Neuron (in vitro differentiated cells): ENCODE measurements around the gene DIO3.

Experiments
- H2AFZ ChIP-seq: one replicate; pipeline ENCODE4 v1.6.1; 2013; ENCODE audit warnings: low read depth, mild to moderate bottlenecking, inconsistent platforms, low read length, moderate library complexity
- H3K27me3 ChIP-seq: one replicate; pipeline ENCODE4 v1.6.1; 2013; ENCODE audit warnings: low read length; ENCODE audit not compliant: insufficient read depth
- H3K36me3 ChIP-seq: one replicate; pipeline ENCODE4 v1.6.1; 2013; ENCODE audit warnings: low read length; ENCODE audit not compliant: insufficient read depth
- H3K4me1 ChIP-seq: one replicate; pipeline ENCODE4 v1.6.1; 2013; ENCODE audit warnings: low read length; ENCODE audit not compliant: insufficient read depth
- H3K4me3 ChIP-seq: 2 replicates; pipeline ENCODE4 v1.5.1; 2013; ENCODE audit warnings: mild to moderate bottlenecking, low read length, moderate library complexity
- H3K9me3 ChIP-seq: one replicate; pipeline ENCODE4 v1.6.1; 2013; ENCODE audit warnings: low read length

The DIO3 gene

GRCh38 chr14:101584055-101584859 lies 23.0 kb downstream of the DIO3 start:
- Histone ChIP-seq H3K36me3 (no peaks in the 10 kb centered on the region), H3K4me3 (no peak overlapping the region), H2AFZ (no peak overlapping the region), H3K4me1 (peaks cover 8% of the 10 kb centered on the region), H3K9me3 (no peaks in the 10 kb centered on the region), H3K27me3 (no peaks in the 10 kb centered on the region)

GRCh38 chr14:101585211-101585610 lies 23.9 kb downstream of the DIO3 start:
- Histone ChIP-seq H3K4me3 (no peak overlapping the region), H3K27me3 (no peaks in the 10 kb centered on the region), H3K36me3 (no peaks in the 10 kb centered on the region), H2AFZ (no peak overlapping the region), H3K9me3 (no peaks in the 10 kb centered on the region), H3K4me1 (peaks cover 8% of the 10 kb centered on the region)

GRCh38 chr14:101586531-101587430 lies 25.5 kb downstream of the DIO3 start:
- Histone ChIP-seq H3K9me3 (no peaks in the 10 kb centered on the region), H2AFZ (no peak overlapping the region), H3K27me3 (no peaks in the 10 kb centered on the region), H3K4me1 (peaks cover 8% of the 10 kb centered on the region), H3K36me3 (no peaks in the 10 kb centered on the region), H3K4me3 (no peak overlapping the region)

GRCh38 chr14:101587441-101587911 lies 26.2 kb downstream of the DIO3 start:
- no peaks in the 10 kb centered on the region for H3K36me3 ChIP-seq
- no peaks in the 10 kb centered on the region for H3K9me3 ChIP-seq
- no peak overlapping the region for H2AFZ ChIP-seq
- peaks cover 8% of the 10 kb centered on the region for H3K4me1 ChIP-seq
- no peaks in the 10 kb centered on the region for H3K27me3 ChIP-seq
- H3K4me3 ChIP-seq: no peak overlapping the region

- Histone ChIP-seq H3K27me3 (no peaks in the 10 kb centered on the region), H3K4me3 (no peak overlapping the region), H3K36me3 (no peaks in the 10 kb centered on the region), H3K9me3 (no peaks in the 10 kb centered on the region), H2AFZ (no peak overlapping the region), H3K4me1 (peaks cover 8% of the 10 kb centered on the region)
Measured at GRCh38 chr14:101588286-101588975, 27.1 kb downstream of the DIO3 start.

- no peaks in the 10 kb centered on the region for H3K36me3 ChIP-seq
- no peaks in the 10 kb centered on the region for H3K9me3 ChIP-seq
- H3K4me1 ChIP-seq: peaks cover 8% of the 10 kb centered on the region
- H2AFZ ChIP-seq: no peak overlapping the region
- no peaks in the 10 kb centered on the region for H3K27me3 ChIP-seq
- no peak overlapping the region for H3K4me3 ChIP-seq
Measured at GRCh38 chr14:101588990-101589389, 27.7 kb downstream of the DIO3 start.

GRCh38 chr14:101589486-101590015 lies 28.3 kb downstream of the DIO3 start:
- Histone ChIP-seq H3K4me1 (peaks cover 8% of the 10 kb centered on the region), H3K27me3 (no peaks in the 10 kb centered on the region), H3K9me3 (no peaks in the 10 kb centered on the region), H2AFZ (no peak overlapping the region), H3K4me3 (no peak overlapping the region), H3K36me3 (no peaks in the 10 kb centered on the region)

- Histone ChIP-seq H3K9me3 (no peaks in the 10 kb centered on the region), H3K27me3 (no peaks in the 10 kb centered on the region), H3K4me3 (no peak overlapping the region), H2AFZ (no peak overlapping the region), H3K4me1 (peaks cover 8% of the 10 kb centered on the region), H3K36me3 (no peaks in the 10 kb centered on the region)
Measured at GRCh38 chr14:101590062-101590461, 28.8 kb downstream of the DIO3 start.

- Histone ChIP-seq H3K9me3 (no peaks in the 10 kb centered on the region), H3K36me3 (no peaks in the 10 kb centered on the region), H3K27me3 (no peaks in the 10 kb centered on the region), H3K4me3 (no peak overlapping the region), H2AFZ (no peak overlapping the region), H3K4me1 (peaks cover 8% of the 10 kb centered on the region)
Measured at GRCh38 chr14:101590616-101591015, 29.3 kb downstream of the DIO3 start.

- Histone ChIP-seq H3K4me1 (peaks cover 8% of the 10 kb centered on the region), H3K4me3 (no peak overlapping the region), H2AFZ (no peak overlapping the region), H3K9me3 (no peaks in the 10 kb centered on the region), H3K36me3 (no peaks in the 10 kb centered on the region), H3K27me3 (no peaks in the 10 kb centered on the region)
Measured at GRCh38 chr14:101591121-101591520, 29.8 kb downstream of the DIO3 start.

GRCh38 chr14:101591582-101591981 lies 30.3 kb downstream of the DIO3 start:
- H3K27me3 ChIP-seq: no peaks in the 10 kb centered on the region
- H3K36me3 ChIP-seq: no peaks in the 10 kb centered on the region
- no peak overlapping the region for H3K4me3 ChIP-seq
- H2AFZ ChIP-seq: no peak overlapping the region
- H3K4me1 ChIP-seq: peaks cover 8% of the 10 kb centered on the region
- no peaks in the 10 kb centered on the region for H3K9me3 ChIP-seq

- Histone ChIP-seq H3K9me3 (peaks cover 3% of the 10 kb centered on the region), H2AFZ (no peak overlapping the region), H3K4me1 (peaks cover 5% of the 10 kb centered on the region), H3K4me3 (no peak overlapping the region), H3K36me3 (no peaks in the 10 kb centered on the region), H3K27me3 (no peaks in the 10 kb centered on the region)
Measured at GRCh38 chr14:101593411-101594238, 32.3 kb downstream of the DIO3 start.
